Measurements from ENCODE around the gene FZD7. TPM values are rescaled to one million over a fixed set of nuclear protein-coding genes. Genes with fewer than 3 reads are reported as not detected.

FZD7 gene
- total RNA-seq, 6 experiments from 2014 or later, result 0.48 to 1.4 (median 0.65) TPM

DNA sequence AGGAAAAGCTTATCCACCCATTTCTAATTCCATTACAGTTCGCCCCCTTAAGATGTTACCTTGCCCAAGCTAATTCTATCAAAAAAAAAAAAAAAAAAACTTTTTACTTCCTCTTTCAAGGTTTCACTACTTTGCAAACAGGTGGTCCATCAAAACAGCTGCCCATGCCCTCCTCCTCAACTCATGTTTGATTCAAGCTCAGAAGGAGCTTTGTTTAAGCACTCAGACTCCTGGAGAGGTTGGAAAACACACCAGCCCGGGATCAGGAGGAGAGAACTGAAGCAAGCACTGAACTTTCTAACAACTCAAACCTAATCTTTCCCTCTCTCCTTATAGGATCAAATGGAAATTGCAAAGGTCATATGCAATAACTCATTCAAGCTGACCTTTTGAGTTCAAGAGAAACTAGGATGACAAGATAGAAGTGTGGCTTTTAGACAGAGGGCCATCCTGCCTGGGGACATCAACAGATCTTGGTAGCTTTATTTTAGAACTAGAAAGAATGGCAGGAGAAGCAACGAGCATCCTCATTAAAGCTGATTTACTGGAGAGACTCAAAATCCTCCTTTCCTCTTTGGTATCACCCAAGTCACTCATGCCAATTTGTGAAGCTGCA, 28.3 kb upstream of the FZD7 start:
- no peaks in the 10 kb centered on the region for H3K9me3 ChIP-seq
- no peak for ATAC-seq
- no peak for DNase-seq
- WGBS (ENCODE audit: insufficient coverage, low coverage, low lambda C conversion rate, missing lambda C conversion rate), result 64% methylated on average over 3 of the region's 3 CpGs
- TF ChIP-seq, protein P1, sequence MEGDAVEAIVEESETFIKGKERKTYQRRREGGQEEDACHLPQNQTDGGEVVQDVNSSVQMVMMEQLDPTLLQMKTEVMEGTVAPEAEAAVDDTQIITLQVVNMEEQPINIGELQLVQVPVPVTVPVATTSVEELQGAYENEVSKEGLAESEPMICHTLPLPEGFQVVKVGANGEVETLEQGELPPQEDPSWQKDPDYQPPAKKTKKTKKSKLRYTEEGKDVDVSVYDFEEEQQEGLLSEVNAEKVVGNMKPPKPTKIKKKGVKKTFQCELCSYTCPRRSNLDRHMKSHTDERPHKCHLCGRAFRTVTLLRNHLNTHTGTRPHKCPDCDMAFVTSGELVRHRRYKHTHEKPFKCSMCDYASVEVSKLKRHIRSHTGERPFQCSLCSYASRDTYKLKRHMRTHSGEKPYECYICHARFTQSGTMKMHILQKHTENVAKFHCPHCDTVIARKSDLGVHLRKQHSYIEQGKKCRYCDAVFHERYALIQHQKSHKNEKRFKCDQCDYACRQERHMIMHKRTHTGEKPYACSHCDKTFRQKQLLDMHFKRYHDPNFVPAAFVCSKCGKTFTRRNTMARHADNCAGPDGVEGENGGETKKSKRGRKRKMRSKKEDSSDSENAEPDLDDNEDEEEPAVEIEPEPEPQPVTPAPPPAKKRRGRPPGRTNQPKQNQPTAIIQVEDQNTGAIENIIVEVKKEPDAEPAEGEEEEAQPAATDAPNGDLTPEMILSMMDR (IDR thresholded peaks at IDR 0.05), result no peak
- no peak for TF ChIP-seq POLR2A (IDR thresholded peaks at IDR 0.05)
- no peaks in the 10 kb centered on the region for H3K4me1 ChIP-seq
- no peaks in the 10 kb centered on the region for H3K36me3 ChIP-seq
- no peaks in the 10 kb centered on the region for H3K27me3 ChIP-seq
- H3K27ac ChIP-seq, result no peak overlapping the region
- intact Hi-C loops (cut with DNase I), result no loop called here
- H3K4me3 ChIP-seq, result no peak overlapping the region

DNA sequence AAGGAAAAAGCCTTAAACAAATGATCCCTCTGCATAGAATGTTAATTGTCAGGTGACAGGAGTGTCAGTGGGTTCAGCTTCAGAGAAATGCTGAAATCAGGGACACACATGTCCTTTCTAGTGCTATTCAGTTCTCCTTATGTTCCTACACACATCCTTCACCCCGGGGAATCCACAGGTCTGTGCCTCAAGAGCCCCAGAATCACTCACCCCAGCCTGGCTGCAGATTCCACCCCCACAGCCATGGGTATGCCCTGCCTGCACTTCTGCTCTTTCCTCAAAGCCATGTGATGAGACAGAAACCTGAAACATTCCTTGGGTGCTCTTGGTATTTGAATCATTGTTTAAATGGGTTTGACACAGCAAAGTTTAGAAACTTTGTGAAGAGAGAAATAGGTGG, 27.4 kb upstream of the FZD7 start:
- TF ChIP-seq POLR2A (IDR thresholded peaks at IDR 0.05), result no peak
- TF ChIP-seq, protein P1 (IDR thresholded peaks at IDR 0.05), result no peak
- H3K36me3 ChIP-seq, result no peaks in the 10 kb centered on the region
- WGBS (ENCODE audit: insufficient coverage, low coverage, low lambda C conversion rate, missing lambda C conversion rate), result no CpG with 5 or more reads among the region's 1 CpG
- intact Hi-C loops (cut with DNase I), result no loop called here
- H3K4me1 ChIP-seq, result no peaks in the 10 kb centered on the region
- H3K9me3 ChIP-seq, result no peaks in the 10 kb centered on the region
- H3K27me3 ChIP-seq, result no peaks in the 10 kb centered on the region
- DNase-seq (no peak), ATAC-seq (no peak)
- no peak overlapping the region for H3K27ac ChIP-seq
- H3K4me3 ChIP-seq, result no peak overlapping the region

DNA sequence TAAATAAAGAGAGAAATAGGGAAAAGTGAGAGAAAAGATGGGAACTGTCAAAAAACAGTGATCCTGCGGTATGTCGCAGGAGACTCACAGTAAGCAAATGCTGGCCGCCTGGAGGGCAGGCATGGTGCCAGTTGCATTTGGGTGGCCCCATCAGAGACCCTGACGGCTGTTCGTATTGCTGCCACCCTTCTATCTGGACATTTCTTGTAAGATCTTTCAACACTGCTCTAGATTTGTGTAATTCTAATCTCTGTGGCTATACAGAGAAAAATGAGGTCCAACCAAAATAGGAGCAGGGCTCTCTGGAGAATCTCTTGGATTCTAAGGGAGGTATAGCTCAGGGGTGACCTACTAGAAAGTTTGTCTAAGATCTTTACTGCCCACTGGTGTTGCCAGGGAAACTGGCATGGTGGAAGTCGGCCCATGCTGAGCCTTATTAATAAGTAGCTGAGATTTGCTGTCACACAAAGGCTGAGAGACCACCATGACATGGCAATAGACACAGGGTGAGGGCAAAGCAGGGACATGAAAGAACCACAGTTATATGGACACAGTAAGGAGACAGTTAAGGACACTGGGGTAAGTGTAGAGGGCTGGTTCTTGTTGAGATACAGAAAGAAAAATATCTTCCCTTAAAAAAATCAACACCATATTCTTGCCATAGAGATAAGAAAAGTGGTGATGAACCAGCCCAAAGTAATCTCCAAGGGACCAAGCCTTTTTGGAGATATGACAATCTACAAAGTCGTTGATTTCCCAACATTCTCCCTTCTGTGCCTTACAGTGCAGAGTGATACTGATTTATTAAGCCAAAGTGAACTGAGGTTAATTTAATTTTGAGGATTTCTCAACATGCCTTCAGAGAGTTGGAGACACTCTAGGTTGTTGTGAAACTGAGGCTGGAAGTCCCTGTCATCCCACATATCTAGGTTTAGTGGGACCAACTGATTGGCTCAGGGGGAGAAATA, 26.4 kb upstream of the FZD7 start:
- WGBS (ENCODE audit: insufficient coverage, low coverage, low lambda C conversion rate, missing lambda C conversion rate), result 77% methylated on average over 7 of the region's 7 CpGs

DNA sequence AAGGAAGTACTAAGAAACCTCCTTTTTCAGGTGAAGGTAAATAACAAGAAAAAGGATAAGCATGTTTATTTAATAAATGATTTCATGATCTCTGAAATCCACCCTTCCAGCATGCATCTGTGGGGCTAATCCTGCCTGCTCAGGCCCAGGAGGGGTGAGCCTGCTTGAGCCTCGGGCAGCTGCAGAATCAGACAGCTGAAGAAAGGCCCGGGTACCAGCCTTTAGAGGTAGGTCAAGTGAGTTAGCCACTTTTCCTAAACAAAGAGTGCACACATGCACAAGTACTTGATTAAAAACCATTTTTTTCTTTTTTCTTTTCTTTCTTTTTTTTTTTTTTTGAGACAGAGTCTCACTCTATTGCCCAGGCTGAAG, 25.7 kb upstream of the FZD7 start:
- TF ChIP-seq, protein P1 (IDR thresholded peaks at IDR 0.05), result no peak
- Histone ChIP-seq H3K9me3 (no peaks in the 10 kb centered on the region), H3K36me3 (no peaks in the 10 kb centered on the region), H3K27ac (no peak overlapping the region), H3K27me3 (no peaks in the 10 kb centered on the region), H3K4me1 (no peaks in the 10 kb centered on the region), H3K4me3 (no peak overlapping the region)
- intact Hi-C loops (cut with DNase I), result no loop called here
- ATAC-seq (no peak), DNase-seq (no peak)
- WGBS (ENCODE audit: insufficient coverage, low coverage, low lambda C conversion rate, missing lambda C conversion rate), result 74% methylated on average over 2 of the region's 2 CpGs

More for the DNA sequence above, 26.4 kb upstream of the FZD7 start:
- Histone ChIP-seq H3K9me3 (no peaks in the 10 kb centered on the region), H3K4me3 (no peak overlapping the region), H3K27me3 (no peaks in the 10 kb centered on the region), H3K4me1 (no peaks in the 10 kb centered on the region), H3K27ac (no peak overlapping the region), H3K36me3 (no peaks in the 10 kb centered on the region)
- no peak for ATAC-seq
- no peak for DNase-seq
- intact Hi-C loops (cut with DNase I), result no loop called here
- TF ChIP-seq, protein P1 (IDR thresholded peaks at IDR 0.05), result no peak
- no peak for TF ChIP-seq POLR2A (IDR thresholded peaks at IDR 0.05)

Measured in right lobe of liver (tissue), 6 donors.